ENCODE measurements around the gene BACE2.
A peak's percentile ranks its signal among the peaks of the same experiment; 100 is the strongest.

Gene BACE2

DNA sequence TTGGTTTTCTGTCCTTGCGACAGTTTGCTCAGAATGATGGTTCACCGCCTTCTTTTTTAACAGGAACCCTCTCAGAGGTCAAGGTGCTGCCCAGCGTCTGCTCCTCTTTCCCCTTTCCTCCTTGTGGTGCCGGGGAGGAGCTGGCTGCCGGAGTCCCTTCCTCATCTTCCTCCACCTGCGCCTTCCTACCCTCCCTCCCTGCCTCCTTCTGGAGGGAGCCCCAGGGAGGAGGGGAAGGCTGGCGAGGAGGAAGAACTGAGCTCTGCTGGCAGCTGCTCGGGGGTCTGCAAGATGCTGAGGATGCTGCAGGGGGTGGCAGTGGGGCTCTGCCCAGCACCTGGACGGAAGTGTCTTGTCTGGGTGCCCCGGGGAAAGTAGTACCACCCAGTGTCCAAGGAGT lies 31.2 kb downstream of the BACE2 start:
- H3K36me3 ChIP-seq = peaks cover 0 to 7% (median 5%) of the 10 kb centered on the region in 3 donors

DNA sequence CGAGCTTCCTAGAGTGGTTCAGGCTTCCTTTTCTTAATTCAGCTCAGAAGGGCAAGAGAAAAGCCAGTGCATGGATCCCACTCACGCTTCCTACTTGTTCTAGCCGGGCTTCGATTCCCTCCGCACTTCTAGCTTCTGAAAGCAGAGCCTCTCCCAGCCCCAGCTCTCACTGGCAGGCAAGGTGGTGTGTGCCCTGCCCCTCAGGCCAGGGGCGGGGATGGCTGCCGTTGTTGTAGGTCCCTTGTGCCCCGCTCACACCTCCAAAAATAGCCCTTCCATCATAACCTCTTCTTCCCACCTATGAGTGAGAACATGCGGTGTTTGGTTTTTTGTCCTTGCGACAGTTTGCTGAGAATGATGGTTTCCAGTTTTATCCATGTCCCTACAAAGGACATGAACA lies 31.6 kb downstream of the BACE2 start:
- DNase-seq = peak in 1 of 2 donors; percentile 27
- TF ChIP-seq, protein P1, sequence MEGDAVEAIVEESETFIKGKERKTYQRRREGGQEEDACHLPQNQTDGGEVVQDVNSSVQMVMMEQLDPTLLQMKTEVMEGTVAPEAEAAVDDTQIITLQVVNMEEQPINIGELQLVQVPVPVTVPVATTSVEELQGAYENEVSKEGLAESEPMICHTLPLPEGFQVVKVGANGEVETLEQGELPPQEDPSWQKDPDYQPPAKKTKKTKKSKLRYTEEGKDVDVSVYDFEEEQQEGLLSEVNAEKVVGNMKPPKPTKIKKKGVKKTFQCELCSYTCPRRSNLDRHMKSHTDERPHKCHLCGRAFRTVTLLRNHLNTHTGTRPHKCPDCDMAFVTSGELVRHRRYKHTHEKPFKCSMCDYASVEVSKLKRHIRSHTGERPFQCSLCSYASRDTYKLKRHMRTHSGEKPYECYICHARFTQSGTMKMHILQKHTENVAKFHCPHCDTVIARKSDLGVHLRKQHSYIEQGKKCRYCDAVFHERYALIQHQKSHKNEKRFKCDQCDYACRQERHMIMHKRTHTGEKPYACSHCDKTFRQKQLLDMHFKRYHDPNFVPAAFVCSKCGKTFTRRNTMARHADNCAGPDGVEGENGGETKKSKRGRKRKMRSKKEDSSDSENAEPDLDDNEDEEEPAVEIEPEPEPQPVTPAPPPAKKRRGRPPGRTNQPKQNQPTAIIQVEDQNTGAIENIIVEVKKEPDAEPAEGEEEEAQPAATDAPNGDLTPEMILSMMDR (IDR thresholded peaks at IDR 0.05) = no peak
- H3K27me3 ChIP-seq = no peaks in the 10 kb centered on the region
- no peak overlapping the region for H3K27ac ChIP-seq
- intact Hi-C loops (cut with DNase I; ENCODE audit: low total_unique reads) = no loop called here
- no peak overlapping the region for H3K4me3 ChIP-seq
- no peaks in the 10 kb centered on the region for H3K9me3 ChIP-seq
- H3K4me1 ChIP-seq = peaks cover 0 to 35% (median 3%) of the 10 kb centered on the region in 4 donors
- peaks cover 0 to 7% (median 5%) of the 10 kb centered on the region in 3 donors for H3K36me3 ChIP-seq

More for the DNA sequence above, 31.2 kb downstream of the BACE2 start:
- H3K4me1 ChIP-seq = peaks cover 0 to 35% (median 3%) of the 10 kb centered on the region in 4 donors
- peak in 1 of 2 donors; percentile 58 for DNase-seq
- H3K9me3 ChIP-seq = no peaks in the 10 kb centered on the region
- H3K27me3 ChIP-seq = no peaks in the 10 kb centered on the region
- H3K4me3 ChIP-seq = no peak overlapping the region
- H3K27ac ChIP-seq = no peak overlapping the region
- intact Hi-C loops (cut with DNase I; ENCODE audit: low total_unique reads) = no loop called here
- TF ChIP-seq, protein P1 (IDR thresholded peaks at IDR 0.05) = no peak

DNA sequence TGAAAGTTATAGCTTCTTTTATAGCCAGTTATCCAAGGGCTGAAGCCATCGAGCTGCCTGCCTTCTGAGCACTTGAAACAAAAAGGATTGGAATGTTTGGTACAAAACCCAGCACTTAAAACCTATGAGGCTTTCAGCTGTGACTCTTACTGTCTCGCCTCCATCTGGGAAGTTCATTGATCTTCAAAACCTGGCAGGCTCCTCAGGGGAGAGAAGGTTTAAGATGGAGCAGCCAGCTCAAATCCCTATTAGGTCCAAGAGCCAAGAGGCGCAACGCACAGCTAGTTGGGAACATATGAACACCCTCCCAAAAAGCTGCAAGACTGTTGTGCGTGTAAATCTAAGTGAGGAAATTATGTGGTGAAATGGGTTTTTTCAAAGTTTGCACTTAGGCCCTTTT lies 33.4 kb downstream of the BACE2 start:
- H3K4me1 ChIP-seq = peaks cover 0 to 29% (median 3%) of the 10 kb centered on the region in 4 donors
- intact Hi-C loops (cut with DNase I; ENCODE audit: low total_unique reads) = no loop called here
- TF ChIP-seq, protein P1 (IDR thresholded peaks at IDR 0.05) = no peak
- DNase-seq = peak in 1 of 2 donors; percentile 12
- no peak overlapping the region for H3K27ac ChIP-seq
- H3K36me3 ChIP-seq = peaks cover 0 to 7% (median 5%) of the 10 kb centered on the region in 3 donors
- no peaks in the 10 kb centered on the region for H3K27me3 ChIP-seq
- H3K4me3 ChIP-seq = no peak overlapping the region
- H3K9me3 ChIP-seq = no peaks in the 10 kb centered on the region

DNA sequence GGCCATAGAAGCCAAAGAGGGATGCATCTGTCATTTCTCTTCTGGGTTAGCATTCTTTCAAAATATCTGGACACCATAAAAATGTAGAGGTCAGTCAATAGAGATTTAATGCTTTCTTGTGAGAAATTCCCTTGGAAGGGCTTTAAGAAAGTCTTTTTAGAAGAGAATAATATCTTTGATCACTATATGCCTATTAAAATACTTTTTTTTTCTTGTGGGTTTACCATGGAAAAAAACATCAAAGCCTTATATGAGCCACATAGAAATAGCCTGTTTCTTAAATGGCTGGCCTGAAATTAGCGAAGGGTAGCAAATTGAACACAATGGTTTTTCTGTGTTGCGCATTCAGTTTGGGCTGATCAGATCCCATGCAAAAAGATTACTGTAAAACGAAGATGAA lies 36.8 kb downstream of the BACE2 start:
- H3K4me3 ChIP-seq = no peak overlapping the region
- no peaks in the 10 kb centered on the region for H3K27me3 ChIP-seq
- TF ChIP-seq, protein P1 (IDR thresholded peaks at IDR 0.05) = no peak
- no peak for DNase-seq
- H3K9me3 ChIP-seq = no peaks in the 10 kb centered on the region
- peaks cover 0 to 7% (median 5%) of the 10 kb centered on the region in 3 donors for H3K36me3 ChIP-seq
- no peak overlapping the region for H3K27ac ChIP-seq
- peaks cover 0 to 30% (median 25%) of the 10 kb centered on the region in 4 donors for H3K4me1 ChIP-seq
- intact Hi-C loops (cut with DNase I; ENCODE audit: low total_unique reads) = no loop called here

DNA sequence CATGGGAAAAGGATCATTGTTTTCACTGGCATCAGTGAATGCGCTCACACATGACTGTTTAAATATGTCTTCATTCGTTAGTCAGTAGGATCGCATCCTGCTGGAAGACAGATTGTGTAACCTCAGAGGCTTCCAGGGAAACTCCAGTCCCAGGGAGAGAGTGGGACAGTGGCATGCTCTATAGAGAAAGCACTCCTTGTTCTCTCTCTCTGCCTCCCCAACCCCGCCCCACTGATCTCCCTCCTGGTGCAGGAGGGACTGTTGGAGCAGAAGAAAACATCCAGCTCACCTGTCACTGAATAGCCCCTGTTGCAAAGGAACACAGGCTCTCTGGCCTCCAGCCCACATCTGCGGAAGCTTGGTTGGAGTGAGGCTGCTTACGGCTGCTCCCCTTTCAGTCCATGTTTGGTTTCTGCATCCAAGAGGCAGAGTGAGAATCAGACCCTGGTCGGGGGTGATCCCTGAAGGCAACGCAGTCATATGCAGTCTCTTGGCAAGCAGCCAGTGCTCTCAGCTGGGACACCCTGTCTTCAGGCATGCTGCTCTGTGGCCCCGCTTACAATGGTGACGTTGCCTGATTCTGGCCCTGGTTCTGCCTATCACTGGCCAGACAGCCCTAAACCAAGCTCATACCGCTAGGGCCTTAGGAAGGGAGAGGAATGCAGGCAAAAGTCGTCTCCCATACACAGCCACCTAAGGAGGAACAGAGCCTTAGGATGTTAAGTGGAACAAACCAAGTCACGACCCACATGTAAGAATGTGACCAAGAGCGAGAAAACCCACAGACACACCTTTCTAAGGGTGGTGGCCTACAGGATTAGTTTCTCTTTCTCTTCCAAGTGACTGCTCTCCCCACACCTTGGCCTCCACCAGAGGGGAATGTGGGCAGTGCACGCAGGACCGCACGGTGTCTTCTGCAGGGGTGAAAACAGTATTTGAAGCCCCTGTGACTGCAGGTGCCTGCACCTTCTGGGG lies 39.7 kb downstream of the BACE2 start:
- peak; percentile 80 to 91 for DNase-seq
- H3K27ac ChIP-seq = peak overlapping the region; percentile 68 to 77
- intact Hi-C loops (cut with DNase I; ENCODE audit: low total_unique reads) = no loop called here
- H3K9me3 ChIP-seq = no peaks in the 10 kb centered on the region
- H3K27me3 ChIP-seq = no peaks in the 10 kb centered on the region
- H3K4me3 ChIP-seq = peak overlapping the region; percentile 13 to 22
- TF ChIP-seq, protein P1 (IDR thresholded peaks at IDR 0.05) = no peak
- peaks cover 0 to 9% (median 6%) of the 10 kb centered on the region in 3 donors for H3K36me3 ChIP-seq
- H3K4me1 ChIP-seq = peaks cover 0 to 44% (median 27%) of the 10 kb centered on the region in 4 donors
